GM12878 (cell line): ENCODE results near the gene ARMC8. TPM values are rescaled to one million over a fixed set of nuclear protein-coding genes. Genes with fewer than 3 reads are reported as not detected.

Source experiments
- ATAC-seq: fragments of 200-7000 bp; cut with Tn5 transposase; 3 replicates; pipeline ENCODE4 v1.9.1; 2020; ENCODE audit warnings: mild to moderate bottlenecking, moderate library complexity
- BruUV-seq: library from RNA; stranded (reverse); fragments of 400-500 nt; replicated peaks from 2 replicates; lab custom pipeline; 2021; lab: Mats Ljungman, UMichigan
- CTCF ChIA-PET: fragments of 300-600 bp; sonication (Branson Sonifier 250); formaldehyde crosslinking; extraction: SDS; loops from one replicate; lab custom pipeline; 2021; ENCODE audit warnings: inconsistent platforms; lab: Yijun Ruan, JAX
- POLR2A ChIA-PET: fragments of 350-600 bp; formaldehyde crosslinking; extraction: SDS; loops from one replicate; lab custom pipeline; 2021; ENCODE audit warnings: inconsistent platforms; lab: Charles Lee
- RAD21 ChIA-PET: fragments of 300-600 bp; sonication (Branson Sonifier 250); formaldehyde crosslinking; loops from one replicate; lab custom pipeline; 2023; ENCODE audit warnings: antibody characterized with exemption; ENCODE audit not compliant: unreplicated experiment; lab: Charles Lee
- SMC1A ChIA-PET: fragments of 300-600 bp; sonication (Branson Sonifier 250); formaldehyde crosslinking; loops from one replicate; lab custom pipeline; 2023; ENCODE audit not compliant: unreplicated experiment, uncharacterized antibody; lab: Charles Lee
- DNase-seq: peaks from one replicate; pipeline ENCODE4 v3.0.0-alpha.2; 2011; ENCODE audit warnings: low read depth, low spot score
- FAIRE-seq: peaks from 3 replicates; lab custom pipeline; 2011; peaks lifted over from hg19 to GRCh38; lab: Jason Lieb, UNC
- H2AFZ ChIP-seq: 2 replicates; pipeline ENCODE4 v1.6.0; 2011; ENCODE audit warnings: low read depth, low read length, control low read depth; ENCODE audit not compliant: control insufficient read depth
- H3K27ac ChIP-seq: 2 replicates; pipeline ENCODE4 v1.5.1; 2011; ENCODE audit warnings: control low read depth; ENCODE audit not compliant: control insufficient read depth, insufficient read depth
- H3K27me3 ChIP-seq, 2 experiments: replicated peaks in 1 of 2; 2 replicates each; pipeline versions ENCODE4 v1.6.0 to v1.6.1; 2011; ENCODE audit warnings: low read length in 1 of 2; ENCODE audit not compliant: control insufficient read depth in 2 of 2, insufficient read depth in 2 of 2
- H3K36me3 ChIP-seq, 2 experiments: 2 replicates each; pipeline ENCODE4 v1.5.1; 2011; ENCODE audit warnings: low read length in 1 of 2; ENCODE audit not compliant: control insufficient read depth in 2 of 2, insufficient read depth in 2 of 2
- H3K4me1 ChIP-seq: 2 replicates; pipeline ENCODE4 v1.6.1; 2011; ENCODE audit warnings: mild to moderate bottlenecking, low read length, moderate library complexity, mixed read lengths; ENCODE audit not compliant: control insufficient read depth, insufficient read depth
- H3K4me2 ChIP-seq: 2 replicates; pipeline ENCODE4 v1.6.0; 2011; ENCODE audit warnings: control low read depth; ENCODE audit not compliant: control insufficient read depth, insufficient read depth
- H3K4me3 ChIP-seq: fragments of 200-600 bp; sonication (generic); 2 replicates; pipeline ENCODE4 v1.5.1; 2016
- H3K79me2 ChIP-seq: 2 replicates; pipeline ENCODE4 v1.6.0; 2011; ENCODE audit warnings: low read length; ENCODE audit not compliant: control insufficient read depth, insufficient read depth
- H3K9ac ChIP-seq: 2 replicates; pipeline ENCODE4 v1.8.0; 2011; ENCODE audit warnings: low read length, control low read depth, mixed read lengths; ENCODE audit not compliant: control insufficient read depth, insufficient read depth
- H3K9me3 ChIP-seq: replicated peaks from 3 replicates; pipeline ENCODE4 v1.5.1; 2011; ENCODE audit warnings: mild to moderate bottlenecking, low read length; ENCODE audit not compliant: control insufficient read depth, insufficient read depth
- H4K20me1 ChIP-seq: 2 replicates; pipeline ENCODE4 v1.6.0; 2011; ENCODE audit not compliant: control insufficient read depth, insufficient read depth
- BCL11A ChIP-seq: IDR thresholded peaks from 2 replicates; pipeline ENCODE4 v1.6.1; 2011; ENCODE audit warnings: low read depth, low read length
- BMI1 ChIP-seq: fragments of 450-650 bp; IDR thresholded peaks from 2 replicates; pipeline ENCODE4 v1.6.1; 2016; ENCODE audit warnings: mild to moderate bottlenecking, moderate library complexity, borderline replicate concordance
- CBX3 ChIP-seq: fragments of 200-600 bp; sonication (generic); IDR thresholded peaks from 2 replicates; pipeline ENCODE4 v1.6.1; 2016; ENCODE audit warnings: low read depth, borderline replicate concordance
- CREM ChIP-seq: IDR thresholded peaks from 2 replicates; pipeline ENCODE4 v1.6.1; 2014; ENCODE audit warnings: antibody characterized with exemption, low read depth
- EP300 ChIP-seq, 2 experiments: fragments of 150-350 bp in 1 of 2; IDR thresholded peaks; 2 replicates each; pipeline ENCODE4 v1.6.1; 2011 to 2012; ENCODE audit warnings: low read depth in 2 of 2, low read length in 2 of 2, borderline replicate concordance in 1 of 2, improper control_type of control experiment in 1 of 2, inconsistent platforms in 1 of 2; ENCODE audit not compliant: control insufficient read depth in 1 of 2
- ETV6 ChIP-seq, 2 experiments: fragments of 450-650 bp in 1 of 2; IDR thresholded peaks in 1 of 2; conservative IDR thresholded peaks in 1 of 2; 2 replicates each; pipeline ENCODE4 v1.6.1; 2014; ENCODE audit warnings: antibody characterized with exemption in 1 of 2, borderline replicate concordance in 1 of 2, low read depth in 1 of 2, mild to moderate bottlenecking in 1 of 2, moderate library complexity in 1 of 2
- FOXK2 ChIP-seq: fragments of 450-650 bp; IDR thresholded peaks from 2 replicates; pipeline ENCODE4 v1.6.1; 2017; ENCODE audit warnings: mild to moderate bottlenecking, moderate library complexity
- FOXM1 ChIP-seq: IDR thresholded peaks from 2 replicates; pipeline ENCODE4 v1.6.1; 2012; ENCODE audit warnings: low read depth, mild to moderate bottlenecking, inconsistent platforms, low read length, moderate library complexity
- IKZF1 ChIP-seq: fragments of 450-650 bp; conservative IDR thresholded peaks from 2 replicates; pipeline ENCODE4 v1.6.1; 2017; ENCODE audit warnings: antibody characterized with exemption, mild to moderate bottlenecking
- IKZF2 ChIP-seq, 2 experiments: fragments of 450-650 bp; IDR thresholded peaks; 2 replicates each; pipeline ENCODE4 v1.6.1; 2017; ENCODE audit warnings: mild to moderate bottlenecking in 2 of 2, moderate library complexity in 2 of 2
- NR2C2 ChIP-seq: IDR thresholded peaks from 2 replicates; pipeline ENCODE4 v1.6.1; 2011; ENCODE audit warnings: borderline replicate concordance, low read depth; ENCODE audit not compliant: control insufficient read depth, insufficient read length
- PAX5 ChIP-seq: IDR thresholded peaks from 2 replicates; pipeline ENCODE4 v1.6.1; 2011; ENCODE audit warnings: low read depth, low read length, borderline replicate concordance
- RBBP5 ChIP-seq: fragments of 200-600 bp; sonication (generic); conservative IDR thresholded peaks from 2 replicates; pipeline ENCODE4 v1.6.1; 2016
- RCOR1 ChIP-seq: conservative IDR thresholded peaks from 2 replicates; pipeline ENCODE4 v1.6.1; 2012; ENCODE audit warnings: low read depth, low read length, improper control_type of control experiment
- SMAD1 ChIP-seq: fragments of 450-650 bp; IDR thresholded peaks from 2 replicates; pipeline ENCODE4 v1.6.1; 2018; ENCODE audit warnings: mild to moderate bottlenecking, low read depth; ENCODE audit not compliant: partially characterized antibody
- SUPT20H ChIP-seq: IDR thresholded peaks from 2 replicates; pipeline ENCODE4 v1.6.1; 2011; ENCODE audit warnings: low read depth, mild to moderate bottlenecking, low read length, moderate library complexity, borderline replicate concordance; ENCODE audit not compliant: control insufficient read depth
- TAF1 ChIP-seq: IDR thresholded peaks from 2 replicates; pipeline ENCODE4 v1.6.1; 2011; ENCODE audit warnings: mild to moderate bottlenecking, low read depth, low read length, borderline replicate concordance
- ZNF622 ChIP-seq: fragments of 450-650 bp; IDR thresholded peaks from 2 replicates; pipeline ENCODE4 v1.6.1; 2017; ENCODE audit warnings: mild to moderate bottlenecking, inconsistent platforms
- WGBS: methylation state at CpG from one replicate; pipeline ENCODE4 v1.1.6; 2016; ENCODE audit warnings: low lambda C conversion rate; ENCODE audit not compliant: insufficient replicate concordance, insufficient coverage; ENCODE audit errors: missing lambda C conversion rate; 5-methylcytosine and 5-hydroxymethylcytosine counted together
- in situ Hi-C: fragments of 300-500 bp; cut with MboI; formaldehyde crosslinking; loops from 9 replicates; pipeline ENCODE4 v1.14.3; 2018; ENCODE audit warnings: mixed read lengths
- intact Hi-C: fragments of 100-400 bp; cut with micrococcal nuclease; formaldehyde crosslinking; loops from one replicate; pipeline ENCODE4 v1.14.2; 2022; ENCODE audit not compliant: unreplicated experiment
- polyA plus RNA-seq, 11 experiments: library from polyadenylated mRNA; depleted of rRNA in 4 of 11; unstranded in 6 of 11; stranded (reverse) in 5 of 11; fragments of >200 nt; fragmentation: Nextera tagmentation in 4 of 11; fragmentation: Illumina TruSeq in 1 of 11; extraction: Ambion mirVana in 4 of 11; extraction: Trizol in 1 of 11; gene quantifications; 1 replicate in 1 of 11; 2 replicates in 10 of 11; pipeline versions ENCODE4 v1.2.1 to v1.2.3, GENCODE V29; 2011 to 2016; ENCODE audit warnings: inconsistent platforms in 2 of 11, missing spikeins in 2 of 11, low read depth in 1 of 11
- total RNA-seq, 4 experiments: library from RNA; depleted of rRNA in 3 of 4; stranded (reverse); fragments of >200 nt in 3 of 4; fragmentation: Illumina TruSeq in 1 of 4; extraction: Trizol in 1 of 4; gene quantifications; 2 replicates each; pipeline versions ENCODE4 v1.2.1 to v1.2.3, GENCODE V29; 2013 to 2021
- TF ChIP-seq, protein P1 (sequence below): fragments of 450-650 bp; IDR thresholded peaks from 2 replicates; pipeline ENCODE4 v1.6.1; 2017; ENCODE audit warnings: mild to moderate bottlenecking, moderate library complexity
- TF ChIP-seq, protein P2 (sequence below): fragments of 450-650 bp; IDR thresholded peaks from 2 replicates; pipeline ENCODE4 v1.6.1; 2017; ENCODE audit warnings: borderline replicate concordance

Gene ARMC8
- total and polyA plus RNA-seq, 10 of the 15 experiments (the other 5 are each of a cell fraction or from before 2014, with no cell fraction given): 29.8 to 93.4 (median 45.3) TPM

DNA sequence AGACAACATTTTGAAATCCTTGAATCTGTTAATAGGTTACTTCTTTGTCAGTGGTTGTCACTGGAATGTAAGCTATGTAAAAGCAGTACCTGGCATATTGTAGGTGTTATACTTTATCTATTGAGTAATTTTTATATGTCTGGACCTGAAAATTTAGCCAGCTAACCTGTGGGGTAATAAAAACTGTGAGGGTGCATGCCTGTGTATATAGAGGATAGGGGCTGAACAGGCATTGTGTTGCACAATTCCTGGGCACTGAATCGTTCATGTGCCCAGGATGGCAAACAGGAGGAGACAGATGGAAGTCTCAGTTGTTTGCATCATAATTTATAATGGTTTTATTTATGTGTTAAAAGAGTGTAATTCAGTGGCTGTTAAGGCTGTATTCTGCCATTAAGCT is 67.1 kb downstream of the ARMC8 start:
- Histone ChIP-seq H4K20me1 (no peaks in the 10 kb centered on the region), H3K79me2 (no peaks in the 10 kb centered on the region), H3K9ac (no peak overlapping the region), H3K27ac (no peak overlapping the region), H3K9me3 (no peaks in the 10 kb centered on the region), H3K4me1 (peaks cover 6% of the 10 kb centered on the region; the same call in 1 of the 2 replicates), H2AFZ (no peak overlapping the region), H3K27me3 (no peaks in the 10 kb centered on the region), H3K4me2 (no peak overlapping the region), H3K4me3 (no peak overlapping the region), H3K36me3 (no peaks in the 10 kb centered on the region)
- RAD21 ChIA-PET: no interaction called here
- POLR2A ChIA-PET: no interaction called here
- no TSS peak for BruUV-seq
- in situ Hi-C loops (no loop called here), intact Hi-C loops (no loop called here)
- no peak for TF ChIP-seq RBBP5
- TF ChIP-seq, protein P1, sequence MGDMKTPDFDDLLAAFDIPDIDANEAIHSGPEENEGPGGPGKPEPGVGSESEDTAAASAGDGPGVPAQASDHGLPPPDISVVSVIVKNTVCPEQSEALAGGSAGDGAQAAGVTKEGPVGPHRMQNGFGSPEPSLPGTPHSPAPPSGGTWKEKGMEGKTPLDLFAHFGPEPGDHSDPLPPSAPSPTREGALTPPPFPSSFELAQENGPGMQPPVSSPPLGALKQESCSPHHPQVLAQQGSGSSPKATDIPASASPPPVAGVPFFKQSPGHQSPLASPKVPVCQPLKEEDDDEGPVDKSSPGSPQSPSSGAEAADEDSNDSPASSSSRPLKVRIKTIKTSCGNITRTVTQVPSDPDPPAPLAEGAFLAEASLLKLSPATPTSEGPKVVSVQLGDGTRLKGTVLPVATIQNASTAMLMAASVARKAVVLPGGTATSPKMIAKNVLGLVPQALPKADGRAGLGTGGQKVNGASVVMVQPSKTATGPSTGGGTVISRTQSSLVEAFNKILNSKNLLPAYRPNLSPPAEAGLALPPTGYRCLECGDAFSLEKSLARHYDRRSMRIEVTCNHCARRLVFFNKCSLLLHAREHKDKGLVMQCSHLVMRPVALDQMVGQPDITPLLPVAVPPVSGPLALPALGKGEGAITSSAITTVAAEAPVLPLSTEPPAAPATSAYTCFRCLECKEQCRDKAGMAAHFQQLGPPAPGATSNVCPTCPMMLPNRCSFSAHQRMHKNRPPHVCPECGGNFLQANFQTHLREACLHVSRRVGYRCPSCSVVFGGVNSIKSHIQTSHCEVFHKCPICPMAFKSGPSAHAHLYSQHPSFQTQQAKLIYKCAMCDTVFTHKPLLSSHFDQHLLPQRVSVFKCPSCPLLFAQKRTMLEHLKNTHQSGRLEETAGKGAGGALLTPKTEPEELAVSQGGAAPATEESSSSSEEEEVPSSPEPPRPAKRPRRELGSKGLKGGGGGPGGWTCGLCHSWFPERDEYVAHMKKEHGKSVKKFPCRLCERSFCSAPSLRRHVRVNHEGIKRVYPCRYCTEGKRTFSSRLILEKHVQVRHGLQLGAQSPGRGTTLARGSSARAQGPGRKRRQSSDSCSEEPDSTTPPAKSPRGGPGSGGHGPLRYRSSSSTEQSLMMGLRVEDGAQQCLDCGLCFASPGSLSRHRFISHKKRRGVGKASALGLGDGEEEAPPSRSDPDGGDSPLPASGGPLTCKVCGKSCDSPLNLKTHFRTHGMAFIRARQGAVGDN: no peak
- no peak for TF ChIP-seq CREM
- TF ChIP-seq, protein P2, sequence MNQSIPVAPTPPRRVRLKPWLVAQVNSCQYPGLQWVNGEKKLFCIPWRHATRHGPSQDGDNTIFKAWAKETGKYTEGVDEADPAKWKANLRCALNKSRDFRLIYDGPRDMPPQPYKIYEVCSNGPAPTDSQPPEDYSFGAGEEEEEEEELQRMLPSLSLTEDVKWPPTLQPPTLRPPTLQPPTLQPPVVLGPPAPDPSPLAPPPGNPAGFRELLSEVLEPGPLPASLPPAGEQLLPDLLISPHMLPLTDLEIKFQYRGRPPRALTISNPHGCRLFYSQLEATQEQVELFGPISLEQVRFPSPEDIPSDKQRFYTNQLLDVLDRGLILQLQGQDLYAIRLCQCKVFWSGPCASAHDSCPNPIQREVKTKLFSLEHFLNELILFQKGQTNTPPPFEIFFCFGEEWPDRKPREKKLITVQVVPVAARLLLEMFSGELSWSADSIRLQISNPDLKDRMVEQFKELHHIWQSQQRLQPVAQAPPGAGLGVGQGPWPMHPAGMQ: no peak
- no peak for TF ChIP-seq FOXK2
- no peak for TF ChIP-seq EP300 (IDR thresholded peaks at IDR 0.05; ENCODE audit: borderline replicate concordance in 1 of 2, control insufficient read depth in 1 of 2, low read depth in 2 of 2, low read length in 2 of 2)
- TF ChIP-seq CBX3: no peak
- TF ChIP-seq ETV6 (conservative IDR thresholded peaks at IDR 0.05 in 1 of 2, IDR thresholded peaks at IDR 0.05 in 1 of 2; ENCODE audit: borderline replicate concordance in 1 of 2, low read depth in 1 of 2): no peak
- no peak for TF ChIP-seq FOXM1
- no peak for TF ChIP-seq SMAD1
- TF ChIP-seq IKZF1: no peak
- no peak for TF ChIP-seq BCL11A
- no peak for TF ChIP-seq RCOR1
- no peak for TF ChIP-seq NR2C2
- no peak for TF ChIP-seq SUPT20H
- no peak for TF ChIP-seq IKZF2 (IDR thresholded peaks at IDR 0.05)
- no peak for TF ChIP-seq ZNF622
- TF ChIP-seq TAF1: no peak
- no peak for TF ChIP-seq PAX5
- no peak for TF ChIP-seq BMI1
- no peak for ATAC-seq
- SMC1A ChIA-PET: interaction anchor here (1.0 to 1.1 kb wide), 2 partner anchors 17 to 33 kb away, joined by 3 read pairs; no protein-coding TSS in a partner anchor
- CTCF ChIA-PET: interaction anchor here (0.9 kb wide), 1 partner anchor 9 kb away, joined by 4 read pairs; no protein-coding TSS in a partner anchor
- 88% methylated on average over 1 of the region's 1 CpG for WGBS
- FAIRE-seq: no peak
- no peak for DNase-seq
